ENCODE data around the gene SP2. TPM values are rescaled to one million over a fixed set of nuclear protein-coding genes. Genes with fewer than 3 reads are reported as not detected.

Gene SP2
- total and polyA plus RNA-seq, 2 of the 8 experiments (the other 6 are each of a cell fraction or from before 2014, with no cell fraction given), result 5.6 to 13.8 TPM

GRCh38 chr17:47879776-47880454 is 16.1 kb upstream of the SP2 start:
- Histone ChIP-seq H3K79me2 (ENCODE audit: control insufficient read depth in 1 of 2, insufficient read depth in 2 of 2, low read length in 2 of 2) (no peaks in the 10 kb centered on the region), H3K4me3 (ENCODE audit: extremely low read depth in 1 of 4, insufficient read depth in 2 of 4, low read depth in 3 of 4, low read length in 4 of 4) (no peak overlapping the region), H3K4me2 (ENCODE audit: insufficient read depth in 1 of 2, low read depth in 2 of 2, low read length in 2 of 2) (no peak overlapping the region), H3K27ac (ENCODE audit: low read depth, low read length) (no peak overlapping the region), H2BK15ac (ENCODE audit: low read length) (no peak overlapping the region), H4K8ac (ENCODE audit: extremely low read depth, insufficient read depth, low read length) (no peak overlapping the region), H3K18ac (ENCODE audit: extremely low read depth, low read length) (no peak overlapping the region), H2BK120ac (replicated peaks; ENCODE audit: low read depth, low read length) (no peak overlapping the region), H3K14ac (ENCODE audit: insufficient read length) (no peak overlapping the region), H3K56ac (replicated peaks; ENCODE audit: insufficient read length, low read depth, low read length) (no peak overlapping the region), H3K36me3 (ENCODE audit: control insufficient read depth in 2 of 4, insufficient read depth in 4 of 4, low read length in 3 of 4) (no peaks in the 10 kb centered on the region), H4K91ac (replicated peaks; ENCODE audit: insufficient read length, low read length) (no peak overlapping the region), H3K23ac (ENCODE audit: insufficient read length) (no peak overlapping the region), H2BK5ac (ENCODE audit: low read depth, low read length) (no peak overlapping the region), H3K4ac (replicated peaks; ENCODE audit: insufficient read length, low read depth, low read length) (no peak overlapping the region), H2BK12ac (ENCODE audit: low read depth, low read length) (no peak overlapping the region), H2BK20ac (ENCODE audit: low read length) (no peak overlapping the region), H3K9ac (replicated peaks in 1 of 4; ENCODE audit: extremely low read depth in 1 of 4, low read depth in 3 of 4, low read length in 3 of 4) (no peak overlapping the region), H3K4me1 (replicated peaks in 1 of 4; ENCODE audit: control insufficient read depth in 3 of 4, insufficient read depth in 4 of 4, low read length in 3 of 4) (peaks cover 0 to 20% (median 12%) of the 10 kb centered on the region in 4 experiments; a peak in 5 of 7 replicates), H3K79me1 (ENCODE audit: low read depth, low read length) (no peaks in the 10 kb centered on the region), H3K9me3 (ENCODE audit: insufficient read depth in 2 of 2, low read depth in 1 of 2, low read length in 1 of 2) (no peaks in the 10 kb centered on the region), H3K23me2 (ENCODE audit: low read depth, low read length) (no peaks in the 10 kb centered on the region), H4K5ac (ENCODE audit: insufficient read length, low read depth, low read length) (no peak overlapping the region), H4K20me1 (replicated peaks in 1 of 2; ENCODE audit: control insufficient read depth in 1 of 2, insufficient read depth in 2 of 2, low read length in 2 of 2) (no peaks in the 10 kb centered on the region), H2AK5ac (ENCODE audit: low read depth, low read length) (no peak overlapping the region), H3K27me3 (replicated peaks in 1 of 4; ENCODE audit: control insufficient read depth in 3 of 4, extremely low read depth in 1 of 4, insufficient read depth in 3 of 4, low read length in 3 of 4) (no peaks in the 10 kb centered on the region; a peak in 1 of 7 replicates), H2AFZ (ENCODE audit: low read length) (no peak overlapping the region)
- FAIRE-seq (no peak), DNase-seq (ENCODE audit: low read depth in 1 of 2, low spot score in 2 of 2) (no peak)
- CTCF ChIA-PET (ENCODE audit: partially characterized antibody), result interaction anchor here (0.6 to 18.8 kb wide), 5 partner anchors 10 to 200 kb away, joined by 3 to 1206 read pairs (median 4); partner anchors contain the start of genes SCRN2 and SP6
- POLR2A ChIA-PET (ENCODE audit: partially characterized antibody), result interaction anchor here (1.2 to 1.4 kb wide), 3 partner anchors 15 to 37 kb away, joined by 3 to 7 read pairs (median 5); partner anchors contain the start of gene SP6
- WGBS, 2 experiments (ENCODE audit: extremely low coverage in 1 of 2, insufficient coverage in 1 of 2, insufficient read length in 1 of 2, insufficient replicate concordance in 2 of 2, low coverage in 1 of 2, low lambda C conversion rate in 2 of 2, missing lambda C conversion rate in 1 of 2), result 86% methylated on average over 8 of the region's 8 CpGs; no CpG with 5 or more reads in 1 of the 2 experiments
- TF ChIP-seq TBP (IDR thresholded peaks at IDR 0.05; ENCODE audit: low read depth, low read length), result no peak
- no peak for TF ChIP-seq BACH1 (IDR thresholded peaks at IDR 0.05; ENCODE audit: low read length)
- no peak for TF ChIP-seq KDM5A (IDR thresholded peaks at IDR 0.05; ENCODE audit: low read length)
- no peak for TF ChIP-seq CHD2 (IDR thresholded peaks at IDR 0.05; ENCODE audit: low read length)
- TF ChIP-seq KDM1A (IDR thresholded peaks at IDR 0.05; ENCODE audit: borderline replicate concordance, low read length), result no peak
- TF ChIP-seq CBX8 (IDR thresholded peaks at IDR 0.05; ENCODE audit: borderline replicate concordance, low read depth, low read length), result no peak
- no peak for TF ChIP-seq SIRT6 (IDR thresholded peaks at IDR 0.05; ENCODE audit: low read length)
- no peak for TF ChIP-seq USF2 (IDR thresholded peaks at IDR 0.05; ENCODE audit: low read length)
- no peak for TF ChIP-seq SP4 (IDR thresholded peaks at IDR 0.05; ENCODE audit: low read length)
- TF ChIP-seq CBX5 (IDR thresholded peaks at IDR 0.05; ENCODE audit: low read depth, low read length), result no peak
- no peak for TF ChIP-seq ATF3 (IDR thresholded peaks at IDR 0.05; ENCODE audit: insufficient read depth, low read depth, low read length)
- no peak for TF ChIP-seq HDAC2 (IDR thresholded peaks at IDR 0.05; ENCODE audit: borderline replicate concordance in 1 of 2, low read depth in 2 of 2, low read length in 2 of 2)
